Endothelial cell of hepatic sinusoid (primary cell): Measurements from ENCODE around the gene CFB.
"Not testable (repeated sequence)": the region's sequence is repeated elsewhere in the genome, so short reads cannot be mapped to it uniquely, and the experiment has no call there.

Source experiments
- in situ Hi-C: cut with HindIII; loops from 2 replicates; pipeline ENCODE4 v1.10.0; 2017; ENCODE audit warnings: low sequenced_read_pairs

CFB gene

GRCh38 chr6:31945507-31946369, at the start of gene CFB:
Gene CFB (plus strand): TSS chr6:31946095. CDS start chr6:31946222, 127 bp downstream.
- in situ Hi-C loops = no loop called here

DNA sequence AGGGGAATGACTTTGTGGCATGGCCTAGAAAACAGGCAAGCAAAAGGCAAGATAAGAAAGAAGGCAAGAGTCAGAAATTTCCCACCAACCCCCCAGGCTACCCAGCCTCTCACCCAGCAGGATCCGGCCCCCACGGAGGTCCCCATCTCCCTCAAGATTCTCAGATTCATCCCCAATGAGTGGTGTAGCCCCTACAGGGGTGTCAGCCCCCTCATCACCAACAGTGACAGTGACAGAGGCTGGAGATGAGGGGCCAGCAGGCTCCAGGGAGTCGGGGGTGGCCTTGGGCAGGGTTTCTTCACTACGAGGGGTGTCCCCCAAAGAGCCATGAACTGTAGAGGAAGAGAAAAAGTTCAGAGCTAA, 49.4 kb upstream of the CFB start:
- in situ Hi-C loops = no loop called here

GRCh38 chr6:31896856-31897611, 48.9 kb upstream of the CFB start:
- in situ Hi-C loops = no loop called here

- in situ Hi-C loops = no loop called here
Observed at GRCh38 chr6:31897612-31898382, 48.1 kb upstream of the CFB start, which contains the start of gene EHMT2. Gene EHMT2 (minus strand): TSS chr6:31897698. CDS start chr6:31897677, 21 bp downstream.

DNA sequence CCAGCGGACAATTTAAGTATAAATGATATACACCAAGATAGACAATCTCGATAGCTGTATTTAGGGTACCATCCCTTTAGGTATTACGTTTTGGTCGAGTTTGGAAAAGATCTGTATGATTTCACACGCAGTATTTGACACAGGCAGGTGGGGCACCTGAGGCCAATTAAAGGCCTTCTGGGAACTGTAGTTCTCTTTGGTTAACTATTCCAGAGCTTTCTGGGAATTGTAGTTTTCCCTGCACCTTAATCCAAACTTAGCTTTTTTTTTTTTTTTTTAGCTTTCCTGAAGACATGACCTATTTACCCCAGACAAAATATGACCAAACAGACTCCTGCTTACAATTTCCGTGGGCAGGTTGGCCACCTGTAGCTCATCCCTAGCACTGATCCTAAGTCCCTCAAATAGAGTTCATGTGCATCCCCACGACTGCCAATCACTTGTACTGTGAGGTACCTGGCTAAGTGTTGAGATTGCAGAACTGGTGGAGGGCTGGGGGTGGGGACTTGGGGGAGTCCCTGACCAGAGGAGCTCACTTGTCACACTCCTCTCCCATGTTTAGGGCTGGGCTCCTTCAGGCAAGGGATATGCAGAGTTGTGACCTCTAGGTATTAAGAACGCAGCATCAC, 47.4 kb upstream of the CFB start:
- in situ Hi-C loops = no loop called here

- in situ Hi-C loops = no loop called here
Observed at GRCh38 chr6:31899215-31899614, 46.7 kb upstream of the CFB start.

GRCh38 chr6:31899882-31900722, 45.8 kb upstream of the CFB start:
- in situ Hi-C loops = no loop called here

GRCh38 chr6:31900917-31901414, 44.9 kb upstream of the CFB start:
- in situ Hi-C loops = no loop called here

DNA sequence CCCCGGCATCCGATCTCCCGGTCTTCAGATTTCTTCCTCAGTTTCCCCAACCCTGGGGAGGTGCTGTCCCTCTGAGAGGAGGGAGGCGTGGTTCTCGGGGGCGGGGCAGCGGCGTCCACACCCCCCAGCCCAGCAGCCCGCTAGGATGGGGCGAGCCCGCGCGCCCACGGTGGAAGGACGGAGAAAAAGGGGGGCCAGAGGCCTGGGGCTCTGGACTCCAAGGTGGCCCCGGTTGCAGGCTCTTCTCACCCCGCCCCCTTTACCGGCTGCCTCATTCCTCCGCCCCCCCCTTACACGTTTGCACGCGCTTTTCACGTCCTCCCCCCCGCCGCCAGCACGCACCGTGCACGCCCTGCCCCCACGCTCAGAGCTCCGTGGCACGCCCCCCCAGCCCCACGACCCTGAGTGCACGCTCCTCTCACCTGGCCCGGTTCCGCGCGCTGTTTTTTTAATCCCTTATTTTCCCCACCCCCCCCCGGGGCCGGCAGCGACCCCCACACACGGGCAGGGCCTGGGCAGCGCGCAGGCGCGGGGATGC, 44.4 kb upstream of the CFB start:
- in situ Hi-C loops = no loop called here

GRCh38 chr6:31901953-31902643, 43.8 kb upstream of the CFB start, which contains the start of gene ZBTB12:
Gene ZBTB12 (minus strand): TSS chr6:31902086. CDS start chr6:31901305, 781 bp downstream.
- in situ Hi-C loops = no loop called here

GRCh38 chr6:31903957-31904356, 41.9 kb upstream of the CFB start:
- in situ Hi-C loops = no loop called here

- in situ Hi-C loops = no loop called here
Observed at GRCh38 chr6:31905041-31905440, 40.9 kb upstream of the CFB start.

- in situ Hi-C loops = no loop called here
Observed at GRCh38 chr6:31906122-31906521, 39.8 kb upstream of the CFB start.

DNA sequence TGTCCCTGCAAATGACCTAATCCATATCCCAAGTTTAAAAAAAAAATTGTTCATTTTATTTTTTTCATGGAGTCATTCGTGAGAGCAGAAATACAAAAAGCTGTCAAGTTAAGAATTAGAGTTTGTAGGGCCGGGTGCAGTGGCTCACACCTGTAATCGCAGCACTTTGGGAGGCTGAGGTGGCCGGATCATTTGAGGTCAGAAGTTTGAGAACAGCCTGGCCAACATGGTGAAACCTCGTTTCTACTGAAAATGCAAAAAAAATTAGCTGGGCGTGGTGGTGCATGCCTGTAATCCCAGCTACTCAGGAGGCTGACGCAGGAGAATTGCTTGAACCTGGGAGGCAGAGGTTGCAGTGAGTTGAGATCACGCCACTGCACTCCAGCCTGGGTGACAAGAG, 39.2 kb upstream of the CFB start:
- in situ Hi-C loops = not testable (repeated sequence)

GRCh38 chr6:31907158-31907813, 38.6 kb upstream of the CFB start:
- in situ Hi-C loops = no loop called here

- in situ Hi-C loops = not testable (repeated sequence)
Observed at GRCh38 chr6:31908255-31908654, 37.6 kb upstream of the CFB start.

GRCh38 chr6:31908791-31909190, 37.1 kb upstream of the CFB start:
- in situ Hi-C loops = no loop called here

DNA sequence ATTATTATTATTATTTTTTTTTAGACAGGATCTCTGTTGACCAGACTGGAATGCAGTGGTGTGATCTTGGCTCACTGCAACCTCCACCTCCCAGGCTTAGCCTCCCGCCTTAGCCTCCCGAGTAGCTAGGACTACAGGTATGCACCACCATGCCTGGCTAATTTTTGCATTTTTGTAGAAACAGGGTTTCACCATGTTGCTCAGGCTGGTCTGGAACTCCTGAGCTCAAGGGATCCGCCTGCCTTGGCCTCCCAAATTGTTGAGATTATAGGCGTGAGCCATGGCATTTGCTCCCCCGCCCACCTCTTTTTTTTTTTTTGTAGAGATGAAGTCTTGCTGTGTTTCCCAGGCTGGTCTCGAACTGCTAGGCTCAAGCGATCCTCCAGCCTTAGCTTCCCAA, 36.6 kb upstream of the CFB start:
- in situ Hi-C loops = not testable (repeated sequence)
